Esophagus muscularis mucosa (tissue), 4 donors: ENCODE results near the gene DOC2A.

ENCODE experiments used
- CTCF ChIP-seq, 3 experiments: fragments of 200-600 bp in 2 of 3; fragments of 450-650 bp in 1 of 3; sonication (generic) in 2 of 3; IDR thresholded peaks; one replicate each; pipeline ENCODE4 v1.5.1; 2017 to 2019; ENCODE audit warnings: antibody characterized with exemption in 3 of 3, mild to moderate bottlenecking in 2 of 3, moderate library complexity in 1 of 3
- EP300 ChIP-seq: sonication (generic); formaldehyde crosslinking; IDR thresholded peaks from one replicate; pipeline ENCODE4 v1.6.1; 2017; ENCODE audit warnings: antibody characterized with exemption
- POLR2A ChIP-seq: fragments of 450-650 bp; IDR thresholded peaks from one replicate; pipeline ENCODE4 v1.6.1; 2017; ENCODE audit warnings: antibody characterized with exemption, moderate library complexity, mild to moderate bottlenecking, low read depth
- POLR2AphosphoS5 ChIP-seq, 2 donors: sonication (generic); formaldehyde crosslinking; IDR thresholded peaks; one replicate each; pipeline ENCODE4 v1.6.1; 2017; ENCODE audit warnings: antibody characterized with exemption in 2 of 2

- TF ChIP-seq CTCF (IDR thresholded peaks at IDR 0.05) (peak; percentile 33 to 59 (median 59)), POLR2A (peak; percentile 26), EP300 (no peak), POLR2AphosphoS5 (IDR thresholded peaks at IDR 0.05) (peak; percentile 78 to 90)
These were observed 49.1 kb downstream of the DOC2A start, which contains the start of gene TMEM219 for GRCh38 chr16:29961479-29962343.
